HG03439 (cell line): ENCODE data around the gene KPNA2.
"Not testable (repeated sequence)": the region's sequence is repeated elsewhere in the genome, so short reads cannot be mapped to it uniquely, and the experiment has no call there.

Experiments
- ATAC-seq: cut with Tn5 transposase; IDR thresholded peaks from one replicate; pipeline ENCODE4 v1.9.1; 2021; ENCODE audit warnings: mild to moderate bottlenecking, moderate library complexity; ENCODE audit not compliant: unreplicated experiment

The KPNA2 gene

DNA sequence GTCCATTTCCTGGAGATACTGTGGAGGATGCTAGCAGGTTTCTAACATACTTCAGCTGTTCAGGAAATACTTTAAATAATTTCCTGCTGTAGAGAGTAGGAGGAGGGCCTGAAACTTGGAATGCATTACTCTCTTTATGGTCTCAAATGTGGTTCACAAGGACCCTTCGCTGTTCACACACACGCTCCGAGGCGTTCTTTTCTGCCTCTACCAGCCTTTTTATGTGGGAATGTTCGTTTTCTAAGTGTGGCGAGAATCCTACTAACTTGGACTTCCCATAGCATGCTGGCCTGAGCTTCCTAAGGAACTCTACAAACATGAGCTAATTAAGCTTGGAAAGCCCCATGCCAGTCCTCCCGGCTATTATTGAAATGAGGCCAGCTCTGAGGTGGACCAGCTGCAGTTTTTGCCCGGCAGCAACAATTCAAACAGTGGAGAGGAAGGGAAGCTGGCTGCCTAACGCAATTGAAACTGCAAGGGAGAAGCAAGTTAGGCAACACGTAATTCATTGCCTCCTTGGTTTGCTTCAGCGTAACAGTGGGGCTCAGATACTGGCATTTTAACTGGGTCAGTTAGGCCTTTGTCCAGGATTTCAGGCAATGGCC, 18.9 kb downstream of the KPNA2 start:
- no peak for ATAC-seq

DNA sequence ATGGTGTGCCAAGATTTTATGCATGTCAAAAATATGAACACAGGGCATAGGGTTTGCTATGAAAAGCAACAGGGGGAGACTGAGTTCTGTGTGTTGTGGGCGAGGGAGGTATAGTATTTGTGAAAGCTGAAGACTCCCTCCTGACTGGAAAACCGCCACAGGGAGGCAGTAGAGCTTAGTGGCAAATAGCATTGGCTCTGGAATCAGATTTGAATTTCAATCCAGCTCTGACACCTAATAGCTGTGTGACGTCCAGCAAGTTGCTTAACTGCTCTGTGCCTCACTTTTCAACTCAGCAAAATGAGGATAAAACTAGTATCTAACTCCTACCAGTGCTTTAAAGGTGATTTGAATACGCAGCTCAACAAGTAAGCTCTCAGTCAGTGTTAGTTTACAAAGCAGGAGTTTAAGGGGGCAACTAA, 22.0 kb downstream of the KPNA2 start:
- ATAC-seq, result no peak

DNA sequence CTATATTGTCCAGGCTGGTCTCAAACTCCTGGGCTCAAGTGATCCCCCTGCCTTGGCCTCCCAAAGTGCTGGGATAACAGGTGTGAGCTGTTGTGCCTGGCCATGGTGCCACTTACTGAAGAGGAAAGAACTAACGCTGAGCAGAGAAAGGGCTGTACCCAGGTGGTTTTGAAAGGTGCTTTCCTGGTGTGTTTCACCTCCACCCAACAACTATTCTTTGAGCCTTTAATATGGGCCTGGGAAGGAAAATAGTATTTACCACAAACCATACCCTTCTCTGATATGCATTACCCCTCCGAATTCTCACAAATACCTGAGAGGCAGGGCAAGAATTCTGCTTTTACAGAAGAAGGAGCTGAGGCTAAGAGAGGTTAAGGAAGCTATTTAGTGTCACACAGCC, 24.8 kb downstream of the KPNA2 start:
- ATAC-seq, result no peak

DNA sequence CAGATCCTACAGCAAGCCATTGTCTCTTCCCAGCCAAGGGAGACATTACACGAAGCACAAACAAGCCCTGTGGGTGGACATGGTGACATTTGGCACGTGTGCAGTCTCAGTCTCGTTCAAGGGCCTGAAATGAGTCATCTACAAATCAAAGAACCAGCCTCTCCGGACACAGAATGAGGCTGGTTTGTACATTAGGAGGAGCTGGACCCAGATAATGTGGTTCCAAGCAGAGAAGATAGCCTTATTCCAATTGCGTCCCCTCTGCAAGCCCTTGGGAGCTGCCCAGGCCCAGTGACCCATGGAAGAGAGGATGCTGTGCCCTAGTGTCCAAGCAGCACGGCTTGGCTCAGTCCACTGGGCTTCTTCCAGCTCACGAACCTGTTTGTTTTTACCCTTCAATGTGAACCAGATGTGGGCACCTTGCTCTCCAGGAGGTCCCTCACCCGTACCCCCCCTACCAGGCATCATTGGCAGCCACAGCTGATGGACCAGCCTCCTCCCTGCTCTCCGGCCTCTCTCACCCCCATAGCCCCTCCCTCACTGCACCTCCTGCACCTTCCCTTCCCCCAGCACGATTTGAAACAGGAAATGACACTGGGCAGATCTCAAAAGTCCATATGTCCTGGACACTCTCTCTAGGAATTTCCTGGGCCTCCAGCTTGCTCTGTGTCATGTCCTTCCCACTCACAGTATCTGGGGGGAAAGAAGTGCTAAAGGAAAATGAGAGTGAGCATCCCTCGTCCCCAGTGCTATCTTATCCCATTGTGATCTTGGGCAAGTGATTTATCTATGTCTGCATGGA, 26.2 kb downstream of the KPNA2 start:
- peak; percentile 60 for ATAC-seq

DNA sequence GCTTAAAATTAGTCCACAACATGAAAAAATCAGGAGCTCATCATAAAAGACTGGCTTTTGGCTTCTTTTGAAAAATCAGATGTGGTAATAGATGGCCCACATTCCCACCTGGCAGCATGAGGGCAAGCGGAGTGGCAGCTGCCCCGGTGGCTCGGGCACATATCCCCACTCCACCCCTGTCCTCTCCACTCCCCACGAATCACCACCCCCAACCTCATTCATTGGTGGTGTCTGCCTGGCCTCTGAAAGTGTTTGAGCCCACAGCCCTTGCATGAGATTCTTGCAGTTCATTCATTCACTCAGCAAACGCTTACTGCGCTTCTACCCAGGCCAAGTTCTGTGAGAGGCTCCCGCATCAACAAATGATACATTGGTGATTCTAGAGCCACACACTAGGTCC, 29.8 kb downstream of the KPNA2 start:
- ATAC-seq, result not testable (repeated sequence)

DNA sequence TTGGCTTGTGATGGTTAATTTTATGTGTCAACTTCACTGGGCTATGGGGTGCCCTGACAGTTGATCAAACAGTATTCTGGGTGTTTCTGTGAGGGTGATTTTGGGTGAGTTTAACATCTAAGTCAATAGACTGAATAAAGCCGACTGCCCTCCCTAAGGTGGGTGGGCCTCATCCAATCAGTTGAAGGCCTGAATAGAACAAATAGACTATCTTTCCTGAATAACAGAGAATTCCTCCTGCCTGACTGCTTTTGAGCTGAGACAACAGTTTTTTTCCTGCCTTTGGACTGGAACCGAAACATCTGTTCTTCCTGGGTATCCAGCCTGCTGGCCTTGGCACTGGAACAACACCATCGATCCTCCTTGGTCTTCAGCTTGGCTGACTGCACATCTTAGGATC, 33.0 kb downstream of the KPNA2 start:
- ATAC-seq, result not testable (repeated sequence)

DNA sequence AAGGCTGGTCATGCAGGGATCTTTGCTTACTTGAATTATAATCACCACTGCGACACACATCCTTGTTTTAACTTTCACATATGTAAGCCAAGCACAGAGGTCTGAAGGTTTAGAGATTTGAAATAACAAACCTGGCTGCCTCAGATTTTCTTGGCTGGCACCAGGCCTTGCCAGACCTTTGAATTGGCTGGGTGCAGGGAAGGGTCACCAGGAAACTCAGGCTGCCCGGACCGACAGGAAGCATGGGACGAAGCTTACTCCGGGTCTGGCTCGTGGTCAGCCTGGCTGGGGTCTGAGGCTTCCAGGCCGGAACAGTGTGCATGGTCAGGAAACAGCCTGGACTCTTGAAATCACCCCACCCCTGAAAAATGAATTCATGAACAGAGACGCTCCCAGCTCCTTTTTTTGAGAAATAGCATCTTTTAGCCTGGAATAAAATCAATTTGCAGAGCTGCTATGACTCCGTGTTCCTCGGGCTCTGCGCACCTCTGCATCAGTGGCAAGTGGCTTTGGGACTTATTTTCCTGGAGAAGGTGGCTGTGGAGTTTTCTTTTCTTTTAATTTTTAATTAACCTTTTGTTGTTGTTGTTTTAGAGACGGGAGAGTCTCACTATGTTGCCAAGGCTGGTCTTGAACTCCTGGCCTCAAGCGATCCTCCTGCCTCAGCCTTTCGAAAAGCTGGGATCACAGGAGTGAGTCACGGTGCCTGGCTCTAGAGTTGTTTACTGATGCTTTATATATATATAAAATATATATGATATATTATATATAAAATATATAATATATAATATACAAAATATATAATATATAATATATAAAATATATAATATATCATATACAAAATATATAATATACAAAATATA, 35.3 kb downstream of the KPNA2 start:
- ATAC-seq, result not testable (repeated sequence)

DNA sequence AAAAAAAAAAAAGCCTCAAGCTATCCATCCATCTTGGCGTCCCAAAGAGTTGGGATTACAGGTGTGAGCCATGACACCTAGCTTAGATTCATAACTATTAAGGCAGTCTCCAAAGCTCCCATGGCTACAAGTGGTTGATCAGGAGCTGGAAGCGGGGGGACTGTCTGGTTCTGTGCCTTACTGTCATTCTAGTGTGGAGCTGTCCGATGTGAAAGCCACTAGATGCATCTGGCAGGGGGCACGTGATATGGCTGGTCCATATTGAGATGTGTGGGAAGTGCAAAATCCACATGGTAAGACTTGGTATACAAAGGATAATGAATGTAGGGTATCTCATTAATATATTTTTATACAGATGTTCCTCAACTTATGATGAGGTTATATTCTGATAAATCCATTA, 38.7 kb downstream of the KPNA2 start:
- ATAC-seq, result no peak

DNA sequence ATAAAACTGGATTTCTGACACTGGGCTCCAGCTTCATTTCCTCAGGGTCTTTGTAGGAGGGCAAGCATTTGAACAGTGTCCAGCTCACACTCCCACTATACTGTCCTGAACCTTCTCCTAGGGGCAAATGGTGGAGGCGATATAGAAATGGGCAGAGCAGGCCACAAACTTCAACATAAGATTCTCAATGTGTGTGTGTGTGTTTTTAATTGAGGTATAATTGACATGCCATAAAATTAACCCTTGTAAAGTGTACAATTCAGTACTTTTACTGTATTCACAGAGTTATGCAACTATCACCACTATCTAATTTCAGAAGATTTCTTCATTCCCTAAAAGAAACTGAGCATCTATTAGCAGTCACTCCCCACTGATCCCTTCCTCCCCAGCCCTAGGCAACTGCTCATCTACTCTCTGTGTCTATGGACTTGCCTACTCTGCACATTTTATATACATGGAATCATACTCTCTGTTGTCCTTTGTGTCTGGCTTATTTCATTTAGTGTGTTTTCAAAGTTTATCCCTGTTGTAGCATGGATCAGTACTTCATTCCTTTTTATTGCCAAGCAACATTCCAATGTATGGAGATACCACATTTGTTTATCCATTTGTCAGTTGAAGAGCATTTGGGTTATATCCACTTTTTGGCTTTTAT, 40.5 kb downstream of the KPNA2 start:
- not testable (repeated sequence) for ATAC-seq

DNA sequence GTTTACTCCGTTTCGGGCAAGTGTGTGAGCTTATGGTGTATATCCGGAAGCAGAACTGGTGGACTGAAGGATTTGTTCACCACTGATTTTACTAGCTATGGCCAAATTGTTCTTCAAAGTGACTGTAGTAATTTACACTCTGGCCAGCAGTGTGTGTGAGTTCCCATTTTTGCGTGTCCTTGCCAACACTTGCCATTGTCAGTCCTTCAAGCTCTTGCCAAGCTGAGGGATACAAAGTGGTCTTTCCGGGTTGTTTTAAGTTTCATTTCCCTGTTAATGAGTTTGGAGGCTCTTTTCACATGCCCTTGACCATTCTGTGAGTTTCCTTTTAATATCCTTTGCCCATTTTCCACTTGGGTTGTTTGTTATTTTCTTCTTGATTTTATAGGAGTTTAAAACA, 42.0 kb downstream of the KPNA2 start:
- ATAC-seq, result not testable (repeated sequence)

DNA sequence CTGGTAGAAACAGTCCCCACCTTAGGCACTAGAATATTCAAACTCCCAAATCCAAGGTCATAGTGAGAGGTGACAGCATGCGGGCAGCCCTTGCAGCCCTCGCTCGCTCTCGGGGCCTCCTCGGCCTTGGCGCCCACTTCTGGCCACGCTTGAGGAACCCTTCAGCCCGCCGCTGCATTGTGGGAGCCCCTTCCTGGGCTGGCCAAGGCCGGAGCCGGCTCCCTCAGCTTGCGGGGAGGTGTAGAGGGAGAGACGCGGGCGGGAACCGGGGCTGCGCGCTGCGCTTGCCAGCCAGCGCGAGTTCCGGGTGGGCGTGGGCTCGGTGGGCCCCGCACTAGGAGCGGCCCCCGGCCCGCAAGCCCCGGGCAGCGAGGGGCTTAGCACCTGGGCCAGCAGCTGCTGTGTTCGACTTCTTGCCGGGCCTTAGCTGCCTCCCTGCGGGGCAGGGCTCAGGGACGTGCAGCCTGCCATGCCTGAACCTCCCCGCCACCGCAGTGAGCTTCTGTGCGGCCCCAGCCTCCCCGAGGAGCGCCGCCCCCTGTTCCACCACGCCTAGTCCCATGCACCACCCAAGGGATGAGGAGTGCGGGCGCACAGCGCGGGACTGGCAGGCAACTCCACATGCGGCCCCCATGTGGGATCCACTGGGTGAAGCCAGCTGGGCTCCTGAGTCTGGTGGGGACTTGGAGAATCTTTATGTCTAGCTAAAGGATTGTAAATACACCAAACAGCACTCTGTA, 45.0 kb downstream of the KPNA2 start:
- ATAC-seq, result no peak

DNA sequence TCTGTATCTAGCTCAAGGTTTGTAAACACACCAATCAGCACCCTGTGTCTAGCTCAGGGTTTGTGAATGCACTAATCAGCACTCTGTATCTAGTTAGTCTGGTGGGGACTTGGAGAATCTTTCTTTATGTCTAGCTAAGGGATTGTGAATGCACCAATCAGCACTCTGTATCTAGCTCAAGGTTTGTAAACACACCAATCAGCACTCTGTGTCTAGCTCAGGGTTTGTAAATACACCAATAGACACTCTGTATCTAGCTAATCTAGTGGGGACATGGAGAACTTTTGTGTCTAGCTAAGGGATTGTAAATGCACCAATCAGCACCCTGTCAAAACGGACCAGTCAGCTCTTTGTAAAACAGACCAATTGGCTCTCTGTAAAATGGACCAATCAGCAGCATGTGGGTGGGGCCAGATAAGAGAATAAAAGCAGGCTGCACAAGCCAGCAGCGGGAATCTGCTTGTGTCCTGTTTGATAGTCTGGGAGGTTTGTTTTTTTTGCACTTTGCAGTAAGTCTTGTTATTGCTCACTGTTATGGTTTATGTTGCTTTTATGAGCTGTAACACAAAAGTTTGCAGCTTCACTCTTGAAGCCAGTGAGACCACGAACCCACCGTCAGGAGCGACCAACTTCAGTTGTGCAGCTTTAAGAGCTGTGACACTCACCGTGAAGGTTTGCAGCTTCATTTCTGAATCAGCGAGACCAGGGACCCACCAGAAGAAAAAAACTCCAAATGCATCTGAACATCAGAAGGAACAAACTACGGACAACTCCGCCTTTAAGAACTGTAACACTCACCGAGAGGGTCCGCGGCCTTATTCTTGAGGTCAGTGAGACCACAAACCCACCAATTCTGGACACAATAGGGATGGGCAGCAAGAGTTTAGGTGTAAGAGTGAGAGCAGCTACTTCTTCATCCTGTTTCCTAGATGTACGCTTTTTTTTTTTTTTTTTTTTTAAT, 46.0 kb downstream of the KPNA2 start:
- not testable (repeated sequence) for ATAC-seq

DNA sequence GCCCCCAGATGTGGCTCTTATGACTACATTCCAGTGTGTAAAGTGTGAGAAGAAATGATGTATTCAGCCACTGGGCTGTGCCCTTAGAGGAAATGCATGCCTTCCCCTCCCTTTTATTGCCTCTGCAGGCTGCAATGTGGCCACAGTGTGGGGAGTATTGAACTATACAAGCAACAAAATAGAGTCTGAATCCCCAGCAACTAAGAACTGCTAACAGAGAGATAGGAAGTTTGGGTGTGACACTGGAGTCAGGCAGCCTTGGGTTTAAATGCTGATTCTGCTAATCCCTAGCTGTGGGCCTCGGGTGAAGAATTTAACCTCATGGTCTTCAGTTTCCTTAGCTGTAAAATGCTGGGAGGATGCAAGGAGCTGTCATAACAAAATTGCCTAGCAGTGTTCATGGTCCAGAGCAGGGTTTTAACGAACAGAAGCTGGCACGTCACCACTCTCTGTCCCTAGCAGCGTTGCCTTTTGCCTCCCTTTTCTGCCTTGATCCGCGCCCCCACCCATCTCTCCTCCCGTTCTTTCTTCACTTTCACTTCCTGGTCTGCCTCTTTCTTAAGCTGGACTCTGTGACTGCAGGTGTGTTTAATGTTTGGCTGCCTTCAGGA, 50.3 kb downstream of the KPNA2 start:
- no peak for ATAC-seq

DNA sequence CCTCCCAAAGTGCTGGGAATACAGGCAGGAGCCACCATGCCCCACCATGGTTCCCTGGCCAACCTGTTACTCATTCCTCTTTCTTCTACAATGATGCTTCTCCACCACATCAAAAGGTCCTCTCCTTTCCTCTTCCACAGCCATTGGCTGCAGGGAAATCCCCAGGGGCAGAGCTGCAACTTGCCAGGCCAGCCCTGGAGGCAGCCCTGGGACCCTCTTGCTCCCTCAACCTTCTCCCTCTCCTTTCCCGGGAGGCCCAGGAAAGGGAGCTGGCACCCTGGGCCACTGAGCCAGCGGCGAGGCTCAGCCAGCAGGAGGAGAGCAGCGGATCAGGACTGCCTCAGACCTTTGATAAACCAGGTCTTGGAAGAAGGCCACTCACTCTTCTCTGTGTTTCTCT, 51.1 kb downstream of the KPNA2 start:
- ATAC-seq, result not testable (repeated sequence)

DNA sequence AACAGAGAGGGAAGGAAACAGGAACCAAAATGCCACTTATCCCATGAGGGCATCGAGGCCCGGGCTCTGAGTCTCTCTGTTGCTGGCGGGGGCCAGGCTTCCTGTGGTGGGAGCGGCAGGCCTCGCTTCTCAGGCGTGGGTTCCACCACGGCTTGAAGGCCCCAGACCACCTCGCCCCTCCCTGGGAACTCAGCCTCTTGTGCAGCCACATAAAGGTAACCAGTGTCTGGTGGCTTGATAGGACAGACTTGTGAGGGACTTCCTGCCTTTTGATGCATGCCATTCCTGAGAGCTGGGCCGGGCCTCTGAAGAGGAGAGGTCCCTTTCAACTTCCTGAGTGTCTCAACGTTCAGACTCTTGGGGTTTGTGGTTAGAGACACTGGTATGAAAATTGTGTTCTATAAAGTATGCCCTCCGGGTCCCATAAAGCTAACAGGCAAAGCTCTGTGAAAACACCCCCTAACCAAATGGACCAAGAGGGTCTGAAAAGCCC, 51.6 kb downstream of the KPNA2 start:
- ATAC-seq, result not testable (repeated sequence)

DNA sequence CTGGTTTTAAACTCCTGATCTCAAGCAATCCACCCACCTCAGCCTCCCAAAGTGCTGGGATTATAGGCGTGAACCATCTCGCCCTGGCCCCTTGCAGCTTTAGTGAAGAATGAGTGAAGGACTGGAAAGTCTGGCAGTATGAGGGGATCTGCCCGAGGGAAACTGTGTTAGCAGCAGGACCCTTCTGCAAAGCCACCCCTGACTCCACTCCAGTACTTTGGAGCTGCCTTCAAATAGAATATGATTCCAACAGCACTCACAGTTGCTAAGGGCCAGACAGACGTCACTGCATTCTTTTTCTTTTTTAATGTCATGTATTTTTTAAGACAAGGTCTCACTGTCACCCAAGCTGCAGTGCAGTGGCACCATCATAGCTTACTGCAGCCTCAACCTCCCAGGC, 52.3 kb downstream of the KPNA2 start:
- ATAC-seq, result no peak

DNA sequence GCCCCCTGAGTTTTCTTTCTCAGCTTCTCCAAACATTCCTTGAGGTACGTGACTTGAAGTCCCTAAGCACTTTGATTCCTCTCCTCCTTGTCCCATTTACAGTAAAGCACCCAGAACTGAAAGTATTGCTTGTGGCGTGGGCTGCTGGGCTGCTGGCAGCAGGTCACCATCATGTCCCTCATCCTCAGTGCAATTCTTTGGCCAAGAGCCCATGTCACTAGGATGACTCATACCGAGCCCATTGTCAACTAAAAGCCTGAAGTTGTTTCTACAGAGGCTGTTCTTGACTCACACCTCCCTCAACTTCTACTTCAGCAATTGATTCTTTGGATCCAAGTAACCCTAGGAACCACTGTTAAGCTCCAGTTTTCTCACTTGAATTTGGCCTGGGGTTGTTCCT, 54.3 kb downstream of the KPNA2 start:
- ATAC-seq, result no peak

DNA sequence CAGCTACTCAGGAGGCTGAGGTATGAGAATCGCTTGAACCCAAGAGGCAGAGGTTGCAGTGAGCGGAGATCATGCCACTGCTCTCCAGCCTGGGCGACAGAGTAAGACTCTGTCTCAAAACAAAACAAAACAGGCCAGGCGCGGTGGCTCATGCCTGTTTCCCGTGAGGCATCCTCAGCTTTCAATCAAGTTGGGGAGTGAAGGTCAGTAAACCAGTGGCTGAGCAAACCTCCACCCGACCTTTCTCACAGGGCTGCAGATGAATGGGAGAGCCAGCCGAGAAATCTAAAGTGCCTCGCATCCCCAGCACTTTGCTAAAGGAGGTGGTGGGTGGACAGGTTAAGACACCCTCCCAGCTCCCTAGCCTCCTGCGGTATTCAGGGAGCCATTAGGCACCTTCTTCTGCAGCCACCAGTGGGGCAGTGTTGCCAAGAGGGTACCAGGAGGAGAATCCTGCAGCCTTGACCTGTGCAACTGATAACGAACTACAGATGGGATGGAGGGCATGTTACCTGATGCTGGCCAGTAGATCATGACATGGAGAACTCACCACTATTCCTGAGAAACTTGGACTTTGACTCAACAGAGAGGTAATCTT, 59.0 kb downstream of the KPNA2 start:
- ATAC-seq, result no peak
